Left lung (tissue), 10 donors: ENCODE measurements around the gene OPRL1. TPM values are rescaled to one million over a fixed set of nuclear protein-coding genes. Genes with fewer than 3 reads are reported as not detected.

ENCODE experiments used
- ATAC-seq: fragments of 200-7000 bp; cut with Tn5 transposase; one replicate; pipeline ENCODE4 v1.9.1; 2020; ENCODE audit warnings: moderate library complexity
- DNase-seq, 4 donors: peaks; one replicate each; pipeline ENCODE4 v3.0.0-alpha.2; 2013 to 2020
- H3K27ac ChIP-seq, 2 donors: fragments of 200-600 bp; sonication (generic) in 1 of 2; one replicate each; pipeline versions ENCODE4 v1.5.0 to v1.8.0; 2020 to 2021
- H3K27me3 ChIP-seq, 2 donors: fragments of 200-600 bp; sonication (generic) in 1 of 2; one replicate each; pipeline versions ENCODE4 v1.5.0 to v1.8.0; 2020 to 2021
- H3K36me3 ChIP-seq, 2 donors: fragments of 200-600 bp; sonication (generic) in 1 of 2; one replicate each; pipeline versions ENCODE4 v1.5.0 to v1.8.0; 2020 to 2021
- H3K4me1 ChIP-seq, 2 donors: fragments of 200-600 bp; one replicate each; pipeline ENCODE4 v1.8.0; 2021
- H3K4me3 ChIP-seq, 2 donors: fragments of 200-600 bp; sonication (generic) in 1 of 2; one replicate each; pipeline versions ENCODE4 v1.5.0 to v1.8.0; 2020 to 2021; ENCODE audit warnings: mild to moderate bottlenecking in 1 of 2
- H3K9me3 ChIP-seq, 2 donors: fragments of 200-600 bp; sonication (generic) in 1 of 2; one replicate each; pipeline versions ENCODE4 v1.5.0 to v1.8.0; 2020 to 2021
- intact Hi-C, 2 donors: fragments of 100-400 bp; cut with DNase I; formaldehyde crosslinking; loops; one replicate each; pipeline versions ENCODE4 v1.11.2 to v1.14.2; 2022
- polyA plus RNA-seq, 6 donors: library from polyadenylated mRNA; unstranded; fragments of 120-200 nt; gene quantifications; one replicate each; pipeline ENCODE4 v1.2.1, GENCODE V29; 2013; ENCODE audit not compliant: insufficient read length in 6 of 6
- total RNA-seq, 2 donors: library from RNA; stranded (reverse); fragmentation: NEBNext Ultra II Directional; extraction: Animal tissue kit (Norgen Biotek cat#: 25700); gene quantifications; one replicate each; pipeline ENCODE4 v1.2.1, GENCODE V29; 2021
- TF ChIP-seq, protein P1 (sequence below), 2 donors: fragments of 200-600 bp; sonication (generic) in 1 of 2; IDR thresholded peaks; one replicate each; pipeline versions ENCODE4 v1.5.0 to v1.8.0; 2021; ENCODE audit warnings: antibody characterized with exemption in 2 of 2
- donor health status: DM: no; HTN: yes; CAD: no.
- donor health status: DM: no; HTN: no; CAD: no.

The OPRL1 gene
- total and polyA plus RNA-seq, 8 donors: 1.8 to 2.5 (median 2.2) TPM

GRCh38 chr20:64082820-64083377 lies 3.0 kb downstream of the OPRL1 start:
- Histone ChIP-seq H3K27me3 (peaks cover 21 to 41% of the 10 kb centered on the region in 2 donors), H3K36me3 (no peaks in the 10 kb centered on the region), H3K9me3 (peaks cover 0 to 5% of the 10 kb centered on the region in 2 donors), H3K4me3 (peak overlapping the region; percentile 43), H3K27ac (peak overlapping the region in 1 of 2 donors; percentile 28), H3K4me1 (peaks cover 21 to 57% of the 10 kb centered on the region in 2 donors)
- TF ChIP-seq, protein P1, sequence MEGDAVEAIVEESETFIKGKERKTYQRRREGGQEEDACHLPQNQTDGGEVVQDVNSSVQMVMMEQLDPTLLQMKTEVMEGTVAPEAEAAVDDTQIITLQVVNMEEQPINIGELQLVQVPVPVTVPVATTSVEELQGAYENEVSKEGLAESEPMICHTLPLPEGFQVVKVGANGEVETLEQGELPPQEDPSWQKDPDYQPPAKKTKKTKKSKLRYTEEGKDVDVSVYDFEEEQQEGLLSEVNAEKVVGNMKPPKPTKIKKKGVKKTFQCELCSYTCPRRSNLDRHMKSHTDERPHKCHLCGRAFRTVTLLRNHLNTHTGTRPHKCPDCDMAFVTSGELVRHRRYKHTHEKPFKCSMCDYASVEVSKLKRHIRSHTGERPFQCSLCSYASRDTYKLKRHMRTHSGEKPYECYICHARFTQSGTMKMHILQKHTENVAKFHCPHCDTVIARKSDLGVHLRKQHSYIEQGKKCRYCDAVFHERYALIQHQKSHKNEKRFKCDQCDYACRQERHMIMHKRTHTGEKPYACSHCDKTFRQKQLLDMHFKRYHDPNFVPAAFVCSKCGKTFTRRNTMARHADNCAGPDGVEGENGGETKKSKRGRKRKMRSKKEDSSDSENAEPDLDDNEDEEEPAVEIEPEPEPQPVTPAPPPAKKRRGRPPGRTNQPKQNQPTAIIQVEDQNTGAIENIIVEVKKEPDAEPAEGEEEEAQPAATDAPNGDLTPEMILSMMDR (IDR thresholded peaks at IDR 0.05): no peak
- peak in 1 of 4 donors; percentile 79 for DNase-seq
- intact Hi-C loops: no loop called here
- ATAC-seq: no peak

DNA sequence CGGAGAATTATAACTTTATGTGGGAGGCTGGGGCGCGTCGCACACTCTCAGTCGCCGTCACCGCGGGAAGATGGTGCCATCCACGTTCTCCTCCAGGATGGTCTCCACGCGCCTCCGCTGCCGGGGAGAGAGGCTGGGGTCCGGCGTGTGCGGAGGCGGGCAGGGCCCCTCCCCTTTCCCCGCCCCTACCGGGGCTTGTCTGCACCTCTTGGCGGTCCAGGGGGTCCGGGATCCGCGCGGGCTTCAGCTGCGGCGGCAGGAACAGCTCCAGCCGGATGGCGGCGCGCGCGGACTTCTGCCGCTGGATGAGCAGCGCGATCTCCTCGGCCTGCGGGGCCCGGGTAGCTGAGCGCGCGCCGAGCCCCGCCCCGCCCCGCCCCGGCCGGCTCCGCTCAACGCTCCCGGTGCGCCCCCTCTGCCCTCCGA lies 3.5 kb downstream of the OPRL1 start:
- intact Hi-C loops: no loop called here

GRCh38 chr20:64083804-64084684 lies 4.2 kb downstream of the OPRL1 start, which contains the start of gene LKAAEAR1:
LKAAEAR1 (minus strand) TSS chr20:64084398; CDS start chr20:64084219, 179 bp downstream.
- peak within 1 kb of the TSS in 1 of 2 donors; percentile 28 for H3K27ac ChIP-seq
- H3K36me3 ChIP-seq: no peaks in the 10 kb centered on the region
- no peak for ATAC-seq
- peaks cover 0 to 6% of the 10 kb centered on the region in 2 donors for H3K9me3 ChIP-seq
- no peak for DNase-seq
- TF ChIP-seq, protein P1 (IDR thresholded peaks at IDR 0.05): no peak
- H3K4me3 ChIP-seq: peak within 1 kb of the TSS; percentile 43
- intact Hi-C loops: no loop called here
- peaks cover 10 to 45% of the 10 kb centered on the region in 2 donors for H3K4me1 ChIP-seq
- peaks cover 21 to 41% of the 10 kb centered on the region in 2 donors for H3K27me3 ChIP-seq

More for the DNA sequence above, 3.5 kb downstream of the OPRL1 start:
- ATAC-seq (peak; percentile 63), DNase-seq (peak in 3 of 4 donors; percentile 81 to 97 (median 84))
- H3K27ac ChIP-seq: peak overlapping the region in 1 of 2 donors; percentile 28
- TF ChIP-seq, protein P1 (IDR thresholded peaks at IDR 0.05): peak; percentile 58 to 65
- H3K4me3 ChIP-seq: peak overlapping the region; percentile 43
- peaks cover 21 to 41% of the 10 kb centered on the region in 2 donors for H3K27me3 ChIP-seq
- H3K36me3 ChIP-seq: no peaks in the 10 kb centered on the region
- peaks cover 0 to 6% of the 10 kb centered on the region in 2 donors for H3K9me3 ChIP-seq
- H3K4me1 ChIP-seq: peaks cover 16 to 52% of the 10 kb centered on the region in 2 donors

- Histone ChIP-seq H3K4me3 (no peak overlapping the region), H3K9me3 (peaks cover 0 to 6% of the 10 kb centered on the region in 2 donors), H3K36me3 (no peaks in the 10 kb centered on the region), H3K27me3 (peaks cover 21 to 41% of the 10 kb centered on the region in 2 donors), H3K27ac (no peak overlapping the region), H3K4me1 (peaks cover 8 to 42% of the 10 kb centered on the region in 2 donors)
- peak in 1 of 4 donors; percentile 70 for DNase-seq
- ATAC-seq: no peak
- TF ChIP-seq, protein P1 (IDR thresholded peaks at IDR 0.05): no peak
- intact Hi-C loops: no loop called here
Observed at GRCh38 chr20:64084685-64085152, 4.8 kb downstream of the OPRL1 start.
